ENCODE measurements around the gene CEND1.

Gene CEND1

GRCh38 chr11:824942-825341, 35.1 kb upstream of the CEND1 start:
- ATAC-seq (replicated peaks; ENCODE audit: extremely low read depth, poor library complexity, severe bottlenecking) = no peak
- no peak for DNase-seq (ENCODE audit: low spot score in 2 of 2)
- Mint-ChIP-seq H3K9me3 (no peaks in the 10 kb centered on the region), H3K4me3 (peak overlapping the region; percentile 18), H3K27ac (ENCODE audit: low read depth) (no peak overlapping the region), H3K27me3 (peaks cover 24% of the 10 kb centered on the region), H3K4me1 (peaks cover 38% of the 10 kb centered on the region), H3K36me3 (ENCODE audit: insufficient read depth) (peaks cover 23% of the 10 kb centered on the region)

DNA sequence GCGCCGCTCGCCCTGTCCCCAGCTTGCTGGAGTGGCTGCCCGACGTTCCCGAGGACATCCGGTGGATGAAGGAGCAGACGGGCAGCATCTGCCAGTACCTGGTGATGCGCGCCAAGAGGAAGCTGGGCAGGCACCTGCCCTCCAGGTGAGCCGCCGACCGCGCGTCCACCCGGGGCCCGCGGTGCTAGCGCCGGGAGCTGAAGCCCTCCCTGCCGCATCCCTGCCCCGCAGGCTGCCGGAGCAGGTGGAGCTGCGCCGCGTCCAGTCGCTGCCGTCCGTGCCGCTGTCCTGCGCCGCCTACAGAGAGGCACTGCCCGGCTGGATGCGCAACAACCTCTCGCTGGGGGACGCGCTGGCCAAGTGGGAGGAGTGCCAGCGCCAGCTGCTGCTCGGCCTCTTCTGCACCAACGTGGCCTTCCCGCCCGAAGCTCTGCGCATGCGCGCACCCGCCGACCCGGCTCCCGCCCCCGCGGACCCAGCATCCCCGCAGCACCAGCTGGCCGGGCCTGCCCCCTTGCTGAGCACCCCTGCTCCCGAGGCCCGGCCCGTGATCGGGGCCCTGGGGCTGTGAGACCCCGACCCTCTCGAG, 34.5 kb upstream of the CEND1 start:
- DNase-seq (ENCODE audit: low spot score in 2 of 2) (no peak), ATAC-seq (replicated peaks; ENCODE audit: extremely low read depth, poor library complexity, severe bottlenecking) (no peak)
- Mint-ChIP-seq H3K36me3 (ENCODE audit: insufficient read depth) (peaks cover 23% of the 10 kb centered on the region), H3K4me3 (no peak overlapping the region), H3K27me3 (peaks cover 21% of the 10 kb centered on the region), H3K9me3 (no peaks in the 10 kb centered on the region), H3K27ac (ENCODE audit: low read depth) (no peak overlapping the region), H3K4me1 (peaks cover 36% of the 10 kb centered on the region)

- H3K36me3 Mint-ChIP-seq (ENCODE audit: insufficient read depth) = peaks cover 25% of the 10 kb centered on the region
- DNase-seq (ENCODE audit: low spot score in 2 of 2) = no peak
- no peak for ATAC-seq (replicated peaks; ENCODE audit: extremely low read depth, poor library complexity, severe bottlenecking)
- H3K4me1 Mint-ChIP-seq = peaks cover 30% of the 10 kb centered on the region
- H3K27me3 Mint-ChIP-seq = peaks cover 14% of the 10 kb centered on the region
- H3K27ac Mint-ChIP-seq (ENCODE audit: low read depth) = no peak overlapping the region
- H3K4me3 Mint-ChIP-seq = no peak overlapping the region
- no peaks in the 10 kb centered on the region for H3K9me3 Mint-ChIP-seq
Measured at GRCh38 chr11:823441-824291, 33.8 kb upstream of the CEND1 start.

- peak overlapping the region; percentile 80 for H3K4me3 Mint-ChIP-seq
Measured at GRCh38 chr11:821512-822371, 31.9 kb upstream of the CEND1 start.

DNA sequence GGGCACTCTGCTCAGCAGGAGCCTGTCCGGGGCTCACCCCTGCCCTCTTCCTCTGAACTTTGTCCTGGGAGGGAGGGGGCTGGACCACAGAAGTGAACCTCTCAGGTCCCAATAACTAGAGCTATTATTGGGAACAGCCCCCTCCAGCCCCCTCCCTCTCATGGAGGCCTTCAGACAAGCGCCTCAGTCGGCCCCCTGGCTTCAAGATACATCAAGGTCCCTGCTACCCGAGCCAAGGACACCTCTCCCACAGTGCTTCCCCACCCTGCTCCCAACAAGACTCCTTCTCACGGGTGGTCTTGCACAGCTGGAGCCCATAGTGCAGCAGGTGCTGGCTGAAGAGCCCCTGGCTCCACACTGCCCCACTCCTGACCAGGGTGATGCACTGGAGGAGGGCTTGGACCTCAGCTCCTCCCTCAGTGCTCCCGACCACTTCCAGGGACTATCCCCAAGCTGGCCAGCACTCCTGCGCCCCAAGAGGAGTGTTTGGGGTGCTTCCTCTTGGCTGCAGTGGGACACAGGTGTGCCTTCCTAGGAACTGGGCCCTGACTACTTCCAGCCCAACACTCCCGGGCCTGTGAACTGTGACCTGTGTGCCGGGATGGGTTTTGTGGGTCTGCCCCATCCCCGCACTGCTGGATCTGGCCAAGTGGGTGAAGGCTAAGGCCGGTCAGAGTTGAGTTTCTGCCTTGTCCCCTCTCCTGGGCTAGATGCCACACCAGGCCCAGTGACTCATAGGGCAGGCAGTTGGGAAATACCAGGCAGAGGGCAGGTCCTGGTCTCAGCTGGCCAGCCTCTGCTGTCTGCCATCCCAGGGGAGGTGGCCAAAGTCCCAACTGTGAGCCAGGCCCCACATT, 31.0 kb upstream of the CEND1 start:
- Mint-ChIP-seq H3K4me1 (peaks cover 23% of the 10 kb centered on the region), H3K27ac (ENCODE audit: low read depth) (no peak overlapping the region), H3K9me3 (no peaks in the 10 kb centered on the region), H3K36me3 (ENCODE audit: insufficient read depth) (peaks cover 26% of the 10 kb centered on the region), H3K4me3 (peak overlapping the region; percentile 80), H3K27me3 (no peaks in the 10 kb centered on the region)
- no peak for ATAC-seq (replicated peaks; ENCODE audit: extremely low read depth, poor library complexity, severe bottlenecking)
- DNase-seq (ENCODE audit: low spot score in 2 of 2) = no peak

More at GRCh38 chr11:821512-822371, 31.9 kb upstream of the CEND1 start:
- ATAC-seq (replicated peaks; ENCODE audit: extremely low read depth, poor library complexity, severe bottlenecking) (no peak), DNase-seq (ENCODE audit: low spot score in 2 of 2) (no peak)
- Mint-ChIP-seq H3K36me3 (ENCODE audit: insufficient read depth) (peaks cover 28% of the 10 kb centered on the region), H3K27ac (ENCODE audit: low read depth) (no peak overlapping the region), H3K9me3 (no peaks in the 10 kb centered on the region), H3K4me1 (peaks cover 23% of the 10 kb centered on the region), H3K27me3 (no peaks in the 10 kb centered on the region)

GRCh38 chr11:819943-820649, 30.2 kb upstream of the CEND1 start:
- H3K27ac Mint-ChIP-seq (ENCODE audit: low read depth) = peak overlapping the region; percentile 72
- peak overlapping the region; percentile 80 for H3K4me3 Mint-ChIP-seq
- peaks cover 26% of the 10 kb centered on the region for H3K36me3 Mint-ChIP-seq (ENCODE audit: insufficient read depth)
- H3K9me3 Mint-ChIP-seq = no peaks in the 10 kb centered on the region
- ATAC-seq (replicated peaks; ENCODE audit: extremely low read depth, poor library complexity, severe bottlenecking) (peak; percentile 84), DNase-seq (ENCODE audit: low spot score in 2 of 2) (peak; percentile 89 to 95)
- H3K4me1 Mint-ChIP-seq = peaks cover 23% of the 10 kb centered on the region
- H3K27me3 Mint-ChIP-seq = no peaks in the 10 kb centered on the region

DNA sequence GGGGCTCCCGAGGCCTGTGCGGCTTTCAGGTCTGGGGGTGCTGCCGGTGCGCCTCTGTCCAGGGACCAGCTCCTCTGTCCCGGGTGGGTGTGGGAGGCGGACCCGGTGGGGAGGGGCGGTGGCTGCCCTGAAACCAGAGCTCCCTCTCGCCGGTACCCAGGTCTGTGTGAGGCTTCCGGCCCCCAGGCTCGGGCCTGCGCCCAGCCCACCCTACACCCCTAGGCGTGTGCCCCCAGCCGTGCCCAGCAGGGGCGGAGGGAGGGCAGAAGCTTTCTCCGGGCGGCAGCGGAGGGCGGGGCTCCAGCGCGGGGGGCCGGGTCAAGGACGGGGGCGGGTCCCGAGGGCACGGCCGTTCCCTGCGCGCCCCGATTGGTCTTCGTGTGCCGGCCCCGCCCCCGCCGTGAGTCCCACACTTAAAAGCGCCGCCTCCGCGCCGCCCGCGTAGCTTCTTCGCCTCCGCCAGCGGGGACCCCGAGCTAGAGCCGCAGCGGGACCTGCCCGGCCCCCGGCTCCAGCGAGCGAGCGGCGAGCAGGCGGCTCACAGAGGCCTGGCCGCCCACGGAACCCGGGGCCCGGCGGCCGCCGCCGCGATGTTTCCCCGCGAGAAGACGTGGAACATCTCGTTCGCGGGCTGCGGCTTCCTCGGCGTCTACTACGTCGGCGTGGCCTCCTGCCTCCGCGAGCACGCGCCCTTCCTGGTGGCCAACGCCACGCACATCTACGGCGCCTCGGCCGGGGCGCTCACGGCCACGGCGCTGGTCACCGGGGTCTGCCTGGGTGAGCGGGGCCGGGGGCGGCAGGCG, 29.4 kb upstream of the CEND1 start:
- ATAC-seq (replicated peaks; ENCODE audit: extremely low read depth, poor library complexity, severe bottlenecking) (peak; percentile 72), DNase-seq (ENCODE audit: low spot score in 2 of 2) (peak; percentile 87 to 88)
- H3K27ac Mint-ChIP-seq (ENCODE audit: low read depth) = peak overlapping the region; percentile 72
- peak overlapping the region; percentile 80 for H3K4me3 Mint-ChIP-seq
- peaks cover 23% of the 10 kb centered on the region for H3K4me1 Mint-ChIP-seq
- H3K27me3 Mint-ChIP-seq = no peaks in the 10 kb centered on the region
- no peaks in the 10 kb centered on the region for H3K9me3 Mint-ChIP-seq
- peaks cover 25% of the 10 kb centered on the region for H3K36me3 Mint-ChIP-seq (ENCODE audit: insufficient read depth)

- Mint-ChIP-seq H3K9me3 (no peaks in the 10 kb centered on the region), H3K4me1 (peaks cover 23% of the 10 kb centered on the region), H3K27me3 (no peaks in the 10 kb centered on the region), H3K36me3 (ENCODE audit: insufficient read depth) (peaks cover 23% of the 10 kb centered on the region), H3K27ac (ENCODE audit: low read depth) (peak within 1 kb of the TSS; percentile 72), H3K4me3 (peak within 1 kb of the TSS; percentile 80)
- DNase-seq (ENCODE audit: low spot score in 2 of 2) (no peak), ATAC-seq (replicated peaks; ENCODE audit: extremely low read depth, poor library complexity, severe bottlenecking) (no peak)
Measured at GRCh38 chr11:818396-819128, 28.7 kb upstream of the CEND1 start, which contains the start of gene PNPLA2. Gene PNPLA2, plus strand, starts transcription at chr11:818914. Its CDS starts 805 bp downstream, at chr11:819719.

DNA sequence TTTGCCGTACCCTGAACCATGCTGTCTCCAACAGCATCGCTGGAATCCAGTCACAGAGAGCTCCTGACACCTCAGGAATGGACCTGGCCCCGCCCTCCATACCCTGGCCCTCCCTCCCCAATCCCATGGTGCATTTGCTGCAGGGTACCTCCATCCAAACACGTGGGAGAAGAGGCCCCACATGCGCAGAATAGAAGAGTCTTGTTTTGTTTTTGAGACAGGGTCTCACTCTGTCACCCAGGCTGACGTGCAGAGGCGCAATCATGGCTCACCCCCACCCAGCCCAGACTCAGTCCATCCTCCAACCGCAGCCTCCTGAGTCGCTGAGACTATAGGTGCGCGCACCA, 26.5 kb upstream of the CEND1 start:
- Mint-ChIP-seq H3K27me3 (no peaks in the 10 kb centered on the region), H3K36me3 (ENCODE audit: insufficient read depth) (peaks cover 31% of the 10 kb centered on the region)

DNA sequence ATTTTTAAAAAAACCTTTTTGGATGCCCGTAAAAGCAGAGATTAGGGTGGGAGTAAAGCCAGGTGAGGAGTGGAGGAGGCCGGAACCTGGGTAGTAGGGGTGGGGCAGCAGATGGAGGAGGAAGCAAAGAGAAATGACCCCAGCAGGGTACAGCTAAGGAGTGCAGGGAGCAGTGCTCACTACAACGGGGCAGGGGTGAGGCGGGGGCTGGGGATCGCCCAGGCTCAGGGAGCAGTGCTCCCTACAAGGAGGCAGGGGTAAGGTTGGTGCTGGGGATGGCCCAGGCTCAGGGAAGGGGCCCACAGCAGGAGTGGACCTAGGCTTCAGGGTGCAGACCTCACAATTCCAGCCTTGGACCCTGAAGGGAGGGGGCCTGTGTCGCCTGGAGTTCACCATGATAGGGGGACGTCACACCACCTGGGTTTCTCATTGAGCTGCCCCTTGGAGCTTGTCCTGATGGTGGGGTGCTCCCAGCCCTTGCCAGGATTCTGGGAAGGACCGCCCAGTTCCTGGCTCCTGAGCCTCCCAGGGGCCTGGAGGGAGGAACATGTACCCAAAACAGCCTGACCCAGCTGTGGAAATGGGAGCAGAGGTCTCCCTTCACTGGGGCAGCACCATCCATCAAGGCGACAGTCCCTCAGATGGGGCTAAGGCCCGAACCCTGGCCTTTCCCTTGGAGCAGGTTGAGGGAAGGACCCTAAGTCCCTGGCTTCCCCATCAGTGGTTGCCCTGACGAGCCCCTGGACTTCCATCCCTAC, 26.0 kb upstream of the CEND1 start:
- no peak overlapping the region for H3K27ac Mint-ChIP-seq (ENCODE audit: low read depth)
- no peak for DNase-seq (ENCODE audit: low spot score in 2 of 2)
- H3K4me3 Mint-ChIP-seq = no peak overlapping the region
- H3K4me1 Mint-ChIP-seq = peaks cover 20% of the 10 kb centered on the region
- no peak for ATAC-seq (replicated peaks; ENCODE audit: extremely low read depth, poor library complexity, severe bottlenecking)
- H3K36me3 Mint-ChIP-seq (ENCODE audit: insufficient read depth) = peaks cover 36% of the 10 kb centered on the region
- H3K27me3 Mint-ChIP-seq = no peaks in the 10 kb centered on the region
- no peaks in the 10 kb centered on the region for H3K9me3 Mint-ChIP-seq

More for the DNA sequence above, 26.5 kb upstream of the CEND1 start:
- Mint-ChIP-seq H3K4me3 (no peak overlapping the region), H3K9me3 (no peaks in the 10 kb centered on the region), H3K27ac (ENCODE audit: low read depth) (no peak overlapping the region), H3K4me1 (peaks cover 21% of the 10 kb centered on the region)
- ATAC-seq (replicated peaks; ENCODE audit: extremely low read depth, poor library complexity, severe bottlenecking) = no peak
- no peak for DNase-seq (ENCODE audit: low spot score in 2 of 2)

Data from central memory CD8-positive, alpha-beta T cell (primary cell).